B cell (primary cell): ENCODE data around the gene RPL35. TPM values are rescaled to one million over a fixed set of nuclear protein-coding genes. Genes with fewer than 3 reads are reported as not detected.

Source experiments
- ATAC-seq: fragments of 200-7000 bp; cut with Tn5 transposase; one replicate; pipeline ENCODE4 v1.10.0; 2021; ENCODE audit warnings: low read depth, mild to moderate bottlenecking, moderate number of reproducible peaks, moderate library complexity
- CTCF ChIA-PET: fragments of 350-600 bp; sonication (Branson Sonifier 250); formaldehyde crosslinking; loops from one replicate; lab custom pipeline; 2021; ENCODE audit warnings: antibody characterized with exemption, inconsistent platforms; lab: Charles Lee
- POLR2A ChIA-PET: fragments of 350-600 bp; sonication (Branson Sonifier 250); formaldehyde crosslinking; loops from one replicate; lab custom pipeline; 2021; ENCODE audit warnings: antibody characterized with exemption; lab: Charles Lee
- DNase-seq: peaks from one replicate; pipeline ENCODE4 v3.0.0; 2013
- H2AFZ ChIP-seq: 2 replicates; pipeline ENCODE4 v1.6.1; 2012; ENCODE audit warnings: mild to moderate bottlenecking, low read depth, low read length; ENCODE audit not compliant: insufficient read depth, poor library complexity, severe bottlenecking
- H3K27ac ChIP-seq, 2 donors: 1 replicate in 1 of 2; 2 replicates in 1 of 2; pipeline ENCODE4 v1.5.1; 2012 to 2013; ENCODE audit warnings: low read length in 2 of 2, mild to moderate bottlenecking in 2 of 2, moderate library complexity in 1 of 2
- H3K27me3 ChIP-seq, 4 experiments: fragments of 200-600 bp in 1 of 4; sonication (generic) in 1 of 4; replicated peaks in 1 of 4; 1 replicate in 2 of 4; 2 replicates in 2 of 4; pipeline versions ENCODE4 v1.6.1 to v1.7.0; 2013 to 2016; ENCODE audit warnings: low read length in 3 of 4, mild to moderate bottlenecking in 2 of 4, mixed read lengths in 1 of 4, moderate library complexity in 1 of 4; ENCODE audit not compliant: insufficient read depth in 4 of 4, control insufficient read depth in 3 of 4; ENCODE audit errors: control extremely low read depth in 1 of 4
- H3K36me3 ChIP-seq, 2 experiments: replicated peaks in 1 of 2; 1 replicate in 1 of 2; 2 replicates in 1 of 2; pipeline versions ENCODE4 v1.6.1 to v1.7.1; 2013; ENCODE audit warnings: low read length in 1 of 2; ENCODE audit not compliant: insufficient read depth in 2 of 2, control insufficient read depth in 1 of 2; ENCODE audit errors: control extremely low read depth in 1 of 2, extremely low read depth in 1 of 2
- H3K4me1 ChIP-seq, 2 donors: fragments of 200-600 bp in 1 of 2; sonication (generic) in 1 of 2; 1 replicate in 1 of 2; 2 replicates in 1 of 2; pipeline versions ENCODE4 v1.5.1 to v1.6.1; 2013 to 2017; ENCODE audit warnings: low read length in 2 of 2; ENCODE audit not compliant: control insufficient read depth in 2 of 2, insufficient read depth in 2 of 2
- H3K4me2 ChIP-seq: replicated peaks from 2 replicates; pipeline ENCODE3; 2012; ENCODE audit warnings: mild to moderate bottlenecking, low read depth, low read length; ENCODE audit not compliant: poor library complexity, severe bottlenecking
- H3K4me3 ChIP-seq, 5 experiments: fragments of 200-600 bp in 1 of 5; sonication (generic) in 1 of 5; 1 replicate in 3 of 5; 2 replicates in 2 of 5; pipeline versions ENCODE4 v1.5.1 to v1.7.0; 2011 to 2016; ENCODE audit warnings: low read length in 4 of 5, mild to moderate bottlenecking in 4 of 5, low read depth in 2 of 5, control low read depth in 1 of 5, moderate library complexity in 1 of 5; ENCODE audit not compliant: insufficient read depth in 1 of 5; ENCODE audit errors: control extremely low read depth in 1 of 5, extremely low read depth in 1 of 5
- H3K79me2 ChIP-seq: fragments of 200-600 bp; sonication (generic); one replicate; pipeline ENCODE4 v1.6.0; 2016; ENCODE audit warnings: low read length; ENCODE audit not compliant: control insufficient read depth, insufficient read depth
- H3K9ac ChIP-seq: fragments of 200-600 bp; sonication (generic); 2 replicates; pipeline ENCODE4 v1.6.1; 2017; ENCODE audit warnings: mild to moderate bottlenecking, low read length, moderate library complexity
- H3K9me3 ChIP-seq, 3 donors: one replicate each; pipeline versions ENCODE4 v1.6.1 to v1.7.1; 2013; ENCODE audit warnings: low read length in 2 of 3; ENCODE audit not compliant: control insufficient read depth in 2 of 3, insufficient read depth in 1 of 3; ENCODE audit errors: control extremely low read depth in 1 of 3
- H4K20me1 ChIP-seq: 2 replicates; pipeline ENCODE4 v1.6.0; 2012; ENCODE audit warnings: mild to moderate bottlenecking, low read length; ENCODE audit not compliant: insufficient read depth, control insufficient read depth, poor library complexity, severe bottlenecking
- H3K27ac Mint-ChIP-seq: one replicate; pipeline ENCODE4 v1.8.0; 2021; ENCODE audit warnings: mixed read lengths
- H3K27me3 Mint-ChIP-seq: one replicate; pipeline ENCODE4 v1.8.0; 2021; ENCODE audit warnings: mixed read lengths
- H3K4me1 Mint-ChIP-seq: one replicate; pipeline ENCODE4 v1.8.0; 2021; ENCODE audit warnings: mixed read lengths
- H3K4me3 Mint-ChIP-seq: one replicate; pipeline ENCODE4 v1.8.0; 2021; ENCODE audit warnings: mixed read lengths
- H3K9me3 Mint-ChIP-seq: one replicate; pipeline ENCODE4 v1.8.0; 2022; ENCODE audit warnings: mixed read lengths; ENCODE audit not compliant: insufficient read depth
- EZH2 ChIP-seq: IDR thresholded peaks from 2 replicates; pipeline ENCODE4 v1.6.1; 2012; ENCODE audit warnings: borderline replicate concordance, low read depth, mild to moderate bottlenecking, moderate library complexity, low read length; ENCODE audit not compliant: insufficient read depth, poor library complexity, severe bottlenecking
- WGBS: methylation state at CpG from one replicate; pipeline ENCODE4 v1.1.5; 2013; ENCODE audit warnings: missing lambda C conversion rate; ENCODE audit not compliant: insufficient coverage; 5-methylcytosine and 5-hydroxymethylcytosine counted together
- intact Hi-C: fragments of 100-400 bp; cut with micrococcal nuclease; formaldehyde crosslinking; loops from one replicate; pipeline ENCODE4 v1.10.0; 2022
- polyA plus RNA-seq: library from polyadenylated mRNA; depleted of rRNA; stranded (reverse); fragments of >200 nt; gene quantifications from 2 replicates; pipeline ENCODE4 v1.2.3, GENCODE V29; 2012
- total RNA-seq, 2 donors: library from RNA; stranded (reverse); fragments of 120-200 nt in 1 of 2; gene quantifications; 1 replicate in 1 of 2; 2 replicates in 1 of 2; pipeline versions ENCODE4 v1.2.3 to v1.2.4, GENCODE V29; 2013 to 2022
- TF ChIP-seq, protein P1 (sequence below): fragments of 200-600 bp; IDR thresholded peaks from one replicate; pipeline ENCODE4 v1.8.0; 2022; ENCODE audit warnings: antibody characterized with exemption, mild to moderate bottlenecking

The RPL35 gene
- total and polyA plus RNA-seq, 2 donors (not counting 1 experiment from before 2014, with no cell fraction given) = 1,609 to 3,858 TPM

DNA sequence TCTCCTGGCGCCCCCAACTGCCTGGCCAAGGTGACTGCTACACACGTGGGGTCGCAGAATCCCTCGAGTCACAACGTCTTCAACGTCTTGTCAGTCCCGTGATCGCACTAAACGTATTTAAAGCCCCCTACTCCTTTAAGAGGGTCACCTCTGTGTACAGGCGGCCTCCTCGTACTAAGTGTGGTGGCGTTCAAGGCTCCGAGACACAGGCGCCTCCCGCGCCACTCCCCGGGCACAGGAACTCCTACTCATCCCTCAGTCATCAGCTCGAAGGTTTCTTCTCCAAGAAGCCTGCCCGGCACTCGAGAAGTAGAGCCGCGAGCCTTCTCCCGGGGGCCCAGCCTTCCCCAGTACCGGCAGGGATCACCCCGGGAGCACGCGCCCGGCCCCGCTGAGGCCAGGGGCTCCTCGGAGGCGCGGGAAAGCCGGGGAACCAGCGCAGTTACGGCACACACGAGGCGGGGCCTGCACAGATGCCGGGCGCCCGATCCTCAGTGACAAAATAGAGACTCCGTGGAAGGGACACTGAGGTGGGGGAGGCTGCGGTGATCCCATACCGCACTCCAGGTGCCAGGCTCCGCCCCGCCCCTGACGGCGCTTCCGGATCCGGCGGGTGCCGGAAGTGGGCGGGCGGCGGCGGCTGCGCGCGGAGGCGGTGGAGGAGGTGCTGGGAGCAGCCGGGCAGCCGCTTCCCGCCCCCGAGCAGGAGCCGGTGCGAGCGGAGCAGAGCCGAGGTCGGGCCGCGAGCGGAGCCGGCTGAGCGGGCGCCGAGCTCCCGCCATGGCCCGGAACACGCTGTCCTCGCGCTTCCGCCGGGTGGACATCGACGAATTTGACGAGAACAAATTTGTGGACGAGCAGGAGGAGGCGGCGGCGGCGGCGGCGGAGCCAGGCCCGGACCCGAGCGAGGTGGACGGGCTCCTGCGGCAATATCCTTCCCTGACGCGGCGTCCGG lies 7.0 kb upstream of the RPL35 start:
- Histone ChIP-seq H3K79me2 (peaks cover 57% of the 10 kb centered on the region), H3K4me1 (peaks cover 44 to 52% of the 10 kb centered on the region in 2 donors), H3K36me3 (peaks cover 0 to 22% of the 10 kb centered on the region in 2 experiments), H3K27me3 (no peaks in the 10 kb centered on the region), H3K27ac (peak overlapping the region; percentile 92 to 96), H3K4me3 (peak overlapping the region; percentile 79 to 100 (median 97)), H3K4me2 (peak overlapping the region; percentile 98), H3K9me3 (no peaks in the 10 kb centered on the region), H4K20me1 (peaks cover 37% of the 10 kb centered on the region), H3K9ac (peak overlapping the region; percentile 99), H2AFZ (peak overlapping the region; percentile 91)
- POLR2A ChIA-PET = interaction anchor here (0.9 kb wide), 1 partner anchor 70 kb away, joined by 3 read pairs; no protein-coding TSS in a partner anchor
- DNase-seq = peak; percentile 92
- Mint-ChIP-seq H3K27ac (peak overlapping the region; percentile 97), H3K27me3 (no peaks in the 10 kb centered on the region), H3K4me1 (peaks cover 54% of the 10 kb centered on the region), H3K4me3 (peak overlapping the region; percentile 94), H3K9me3 (no peaks in the 10 kb centered on the region)
- no peak for TF ChIP-seq EZH2
- TF ChIP-seq, protein P1, sequence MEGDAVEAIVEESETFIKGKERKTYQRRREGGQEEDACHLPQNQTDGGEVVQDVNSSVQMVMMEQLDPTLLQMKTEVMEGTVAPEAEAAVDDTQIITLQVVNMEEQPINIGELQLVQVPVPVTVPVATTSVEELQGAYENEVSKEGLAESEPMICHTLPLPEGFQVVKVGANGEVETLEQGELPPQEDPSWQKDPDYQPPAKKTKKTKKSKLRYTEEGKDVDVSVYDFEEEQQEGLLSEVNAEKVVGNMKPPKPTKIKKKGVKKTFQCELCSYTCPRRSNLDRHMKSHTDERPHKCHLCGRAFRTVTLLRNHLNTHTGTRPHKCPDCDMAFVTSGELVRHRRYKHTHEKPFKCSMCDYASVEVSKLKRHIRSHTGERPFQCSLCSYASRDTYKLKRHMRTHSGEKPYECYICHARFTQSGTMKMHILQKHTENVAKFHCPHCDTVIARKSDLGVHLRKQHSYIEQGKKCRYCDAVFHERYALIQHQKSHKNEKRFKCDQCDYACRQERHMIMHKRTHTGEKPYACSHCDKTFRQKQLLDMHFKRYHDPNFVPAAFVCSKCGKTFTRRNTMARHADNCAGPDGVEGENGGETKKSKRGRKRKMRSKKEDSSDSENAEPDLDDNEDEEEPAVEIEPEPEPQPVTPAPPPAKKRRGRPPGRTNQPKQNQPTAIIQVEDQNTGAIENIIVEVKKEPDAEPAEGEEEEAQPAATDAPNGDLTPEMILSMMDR = no peak
- WGBS = under 1% methylated on average over 101 of the region's 101 CpGs
- CTCF ChIA-PET = interaction anchor here (1.3 to 1.7 kb wide), 2 partner anchors 13 to 15 kb away, joined by 3 to 8 read pairs; partner anchors contain the start of gene WDR38
- intact Hi-C loops = loop anchor here (1.0 to 10.0 kb wide), 4 partner anchors 7 to 1936 kb away; partner anchors contain the start of genes GOLGA1, RPL35, WDR38 and ZBTB43
- ATAC-seq = peak; percentile 72
